ENCODE data around the gene PRSS27. TPM values are rescaled to one million over a fixed set of nuclear protein-coding genes. Genes with fewer than 3 reads are reported as not detected.

Gene PRSS27
- total RNA-seq, 1 experiment from 2014 or later: 0.24 TPM

- no peak for DNase-seq (ENCODE audit: low read depth, low spot score)
- in situ Hi-C loops (cut with HindIII; ENCODE audit: low pct_unique_long_range_greater_than_20kb, low sequenced_read_pairs): no loop called here
These were observed 5.0 kb downstream of the PRSS27 start for GRCh38 chr16:2715064-2715463.

GRCh38 chr16:2713985-2714774 lies 5.8 kb downstream of the PRSS27 start:
- in situ Hi-C loops (cut with HindIII; ENCODE audit: low pct_unique_long_range_greater_than_20kb, low sequenced_read_pairs): no loop called here
- DNase-seq (ENCODE audit: low read depth, low spot score): no peak

GRCh38 chr16:2713523-2713922 lies 6.5 kb downstream of the PRSS27 start:
- in situ Hi-C loops (cut with HindIII; ENCODE audit: low pct_unique_long_range_greater_than_20kb, low sequenced_read_pairs): no loop called here
- no peak for DNase-seq (ENCODE audit: low read depth, low spot score)

GRCh38 chr16:2712546-2712945 lies 7.5 kb downstream of the PRSS27 start:
- in situ Hi-C loops (cut with HindIII; ENCODE audit: low pct_unique_long_range_greater_than_20kb, low sequenced_read_pairs): no loop called here
- DNase-seq (ENCODE audit: low read depth, low spot score): no peak

- DNase-seq (ENCODE audit: low read depth, low spot score): no peak
- in situ Hi-C loops (cut with HindIII; ENCODE audit: low pct_unique_long_range_greater_than_20kb, low sequenced_read_pairs): no loop called here
These were observed 8.0 kb downstream of the PRSS27 start for GRCh38 chr16:2712063-2712441.

- in situ Hi-C loops (cut with HindIII; ENCODE audit: low pct_unique_long_range_greater_than_20kb, low sequenced_read_pairs): no loop called here
- no peak for DNase-seq (ENCODE audit: low read depth, low spot score)
These were observed 8.5 kb downstream of the PRSS27 start for GRCh38 chr16:2711370-2712062.

GRCh38 chr16:2710711-2711231 lies 9.3 kb downstream of the PRSS27 start:
- in situ Hi-C loops (cut with HindIII; ENCODE audit: low pct_unique_long_range_greater_than_20kb, low sequenced_read_pairs): no loop called here
- no peak for DNase-seq (ENCODE audit: low read depth, low spot score)

GRCh38 chr16:2710021-2710710 lies 9.9 kb downstream of the PRSS27 start:
- in situ Hi-C loops (cut with HindIII; ENCODE audit: low pct_unique_long_range_greater_than_20kb, low sequenced_read_pairs): no loop called here
- DNase-seq (ENCODE audit: low read depth, low spot score): no peak

- in situ Hi-C loops (cut with HindIII; ENCODE audit: low pct_unique_long_range_greater_than_20kb, low sequenced_read_pairs): no loop called here
- no peak for DNase-seq (ENCODE audit: low read depth, low spot score)
These were observed 10.4 kb downstream of the PRSS27 start for GRCh38 chr16:2709588-2709984.

- in situ Hi-C loops (cut with HindIII; ENCODE audit: low pct_unique_long_range_greater_than_20kb, low sequenced_read_pairs): no loop called here
- DNase-seq (ENCODE audit: low read depth, low spot score): no peak
These were observed 11.0 kb downstream of the PRSS27 start for GRCh38 chr16:2708955-2709587.

- DNase-seq (ENCODE audit: low read depth, low spot score): no peak
- in situ Hi-C loops (cut with HindIII; ENCODE audit: low pct_unique_long_range_greater_than_20kb, low sequenced_read_pairs): no loop called here
These were observed 11.8 kb downstream of the PRSS27 start for GRCh38 chr16:2708290-2708639.

- in situ Hi-C loops (cut with HindIII; ENCODE audit: low pct_unique_long_range_greater_than_20kb, low sequenced_read_pairs): no loop called here
- no peak for DNase-seq (ENCODE audit: low read depth, low spot score)
These were observed 12.4 kb downstream of the PRSS27 start for GRCh38 chr16:2707368-2708289.

- no peak for DNase-seq (ENCODE audit: low read depth, low spot score)
- in situ Hi-C loops (cut with HindIII; ENCODE audit: low pct_unique_long_range_greater_than_20kb, low sequenced_read_pairs): no loop called here
These were observed 13.3 kb downstream of the PRSS27 start for GRCh38 chr16:2706611-2707311.

- no peak for DNase-seq (ENCODE audit: low read depth, low spot score)
- in situ Hi-C loops (cut with HindIII; ENCODE audit: low pct_unique_long_range_greater_than_20kb, low sequenced_read_pairs): no loop called here
These were observed 13.9 kb downstream of the PRSS27 start for GRCh38 chr16:2706085-2706484.

GRCh38 chr16:2705351-2705750 lies 14.7 kb downstream of the PRSS27 start:
- in situ Hi-C loops (cut with HindIII; ENCODE audit: low pct_unique_long_range_greater_than_20kb, low sequenced_read_pairs): no loop called here
- no peak for DNase-seq (ENCODE audit: low read depth, low spot score)

GRCh38 chr16:2704983-2705275 lies 15.1 kb downstream of the PRSS27 start:
- DNase-seq (ENCODE audit: low read depth, low spot score): no peak
- in situ Hi-C loops (cut with HindIII; ENCODE audit: low pct_unique_long_range_greater_than_20kb, low sequenced_read_pairs): no loop called here
